T follicular helper cell (primary cell): Measurements from ENCODE around the gene SCYL1.

Experiments used
- DNase-seq: peaks from one replicate; pipeline ENCODE4 v3.0.0-alpha.2; 2020; ENCODE audit warnings: low read depth

Gene SCYL1

GRCh38 chr11:65493367-65494176, 31.3 kb upstream of the SCYL1 start:
- no peak for DNase-seq

GRCh38 chr11:65496304-65497140, 28.4 kb upstream of the SCYL1 start:
- DNase-seq = no peak

- DNase-seq = peak; percentile 98
Observed at GRCh38 chr11:65497141-65498041, 27.5 kb upstream of the SCYL1 start.

- peak; percentile 43 for DNase-seq
Observed at GRCh38 chr11:65498042-65498726, 26.7 kb upstream of the SCYL1 start.

GRCh38 chr11:65498727-65498976, 26.2 kb upstream of the SCYL1 start:
- DNase-seq = no peak

GRCh38 chr11:65498977-65499712, 25.7 kb upstream of the SCYL1 start, which contains the start of gene MALAT1:
MALAT1 (plus strand) TSS chr11:65499045.
- DNase-seq = peak; percentile 91

- no peak for DNase-seq
Observed at GRCh38 chr11:65499713-65500386, 25.0 kb upstream of the SCYL1 start.

- DNase-seq = no peak
Observed at GRCh38 chr11:65500387-65501185, 24.3 kb upstream of the SCYL1 start.

GRCh38 chr11:65501186-65501471, 23.8 kb upstream of the SCYL1 start:
- no peak for DNase-seq

GRCh38 chr11:65501472-65502273, 23.2 kb upstream of the SCYL1 start:
- no peak for DNase-seq

- DNase-seq = no peak
Observed at GRCh38 chr11:65502274-65502554, 22.7 kb upstream of the SCYL1 start.

GRCh38 chr11:65502555-65503367, 22.1 kb upstream of the SCYL1 start:
- no peak for DNase-seq

GRCh38 chr11:65503368-65503948, 21.4 kb upstream of the SCYL1 start:
- no peak for DNase-seq

- DNase-seq = no peak
Observed at GRCh38 chr11:65503949-65504673, 20.8 kb upstream of the SCYL1 start.

- DNase-seq = no peak
Observed at GRCh38 chr11:65504674-65505465, 20.0 kb upstream of the SCYL1 start.
